Measurements from ENCODE around the gene FAM89A. TPM values are rescaled to one million over a fixed set of nuclear protein-coding genes. Genes with fewer than 3 reads are reported as not detected.

The FAM89A gene
- total RNA-seq, 2 donors from 2014 or later, result 3.6 to 6.3 TPM

GRCh38 chr1:231075497-231075896 lies 35.4 kb upstream of the FAM89A start:
- H3K27ac ChIP-seq, result no peak overlapping the region
- intact Hi-C loops (cut with DNase I), result no loop called here

GRCh38 chr1:231075020-231075419 lies 35.0 kb upstream of the FAM89A start:
- no peak for TF ChIP-seq CTCF (IDR thresholded peaks at IDR 0.05)
- Histone ChIP-seq H3K4me3 (no peak overlapping the region), H3K27ac (no peak overlapping the region), H3K27me3 (no peaks in the 10 kb centered on the region), H3K9me3 (no peaks in the 10 kb centered on the region), H3K4me1 (no peaks in the 10 kb centered on the region), H3K36me3 (no peaks in the 10 kb centered on the region), H3K9ac (ENCODE audit: low read depth in 2 of 2, low read length in 2 of 2) (no peak overlapping the region)
- intact Hi-C loops (cut with DNase I), result no loop called here
- DNase-seq, result no peak

More at GRCh38 chr1:231075497-231075896, 35.4 kb upstream of the FAM89A start:
- Histone ChIP-seq H3K4me3 (no peak overlapping the region), H3K27me3 (no peaks in the 10 kb centered on the region), H3K9ac (ENCODE audit: low read depth in 2 of 2, low read length in 2 of 2) (no peak overlapping the region), H3K4me1 (no peaks in the 10 kb centered on the region), H3K9me3 (no peaks in the 10 kb centered on the region), H3K36me3 (no peaks in the 10 kb centered on the region)
- no peak for TF ChIP-seq CTCF (IDR thresholded peaks at IDR 0.05)
- DNase-seq, result no peak

- H3K36me3 ChIP-seq, result no peaks in the 10 kb centered on the region
- intact Hi-C loops (cut with DNase I), result no loop called here
- no peaks in the 10 kb centered on the region for H3K4me1 ChIP-seq
- no peak for TF ChIP-seq CTCF (IDR thresholded peaks at IDR 0.05)
- no peak overlapping the region for H3K9ac ChIP-seq (ENCODE audit: low read depth in 2 of 2, low read length in 2 of 2)
- H3K4me3 ChIP-seq, result no peak overlapping the region
- H3K27ac ChIP-seq, result no peak overlapping the region
- no peak for DNase-seq
- no peaks in the 10 kb centered on the region for H3K27me3 ChIP-seq
- no peaks in the 10 kb centered on the region for H3K9me3 ChIP-seq
These were observed 34.0 kb upstream of the FAM89A start for GRCh38 chr1:231074046-231074445.

GRCh38 chr1:231073331-231073730 lies 33.3 kb upstream of the FAM89A start:
- intact Hi-C loops (cut with DNase I), result no loop called here
- no peaks in the 10 kb centered on the region for H3K4me1 ChIP-seq
- H3K9ac ChIP-seq (ENCODE audit: low read depth in 2 of 2, low read length in 2 of 2), result no peak overlapping the region
- TF ChIP-seq CTCF (IDR thresholded peaks at IDR 0.05), result no peak
- no peak for DNase-seq
- no peak overlapping the region for H3K4me3 ChIP-seq
- no peak overlapping the region for H3K27ac ChIP-seq
- no peaks in the 10 kb centered on the region for H3K36me3 ChIP-seq
- no peaks in the 10 kb centered on the region for H3K9me3 ChIP-seq
- no peaks in the 10 kb centered on the region for H3K27me3 ChIP-seq

- Histone ChIP-seq H3K9me3 (no peaks in the 10 kb centered on the region), H3K4me3 (no peak overlapping the region), H3K36me3 (no peaks in the 10 kb centered on the region), H3K27me3 (no peaks in the 10 kb centered on the region), H3K4me1 (no peaks in the 10 kb centered on the region), H3K27ac (no peak overlapping the region), H3K9ac (ENCODE audit: low read depth in 2 of 2, low read length in 2 of 2) (no peak overlapping the region)
- no peak for TF ChIP-seq CTCF (IDR thresholded peaks at IDR 0.05)
- intact Hi-C loops (cut with DNase I), result no loop called here
- no peak for DNase-seq
These were observed 32.5 kb upstream of the FAM89A start for GRCh38 chr1:231072502-231073094.
